COLO829 (cell line): ENCODE data around the gene BOC.
A peak's percentile ranks its signal among the peaks of the same experiment; 100 is the strongest.

Source experiments
- DNase-seq: peaks from one replicate; pipeline ENCODE4 v3.0.0; 2012; ENCODE audit warnings: low spot score

Gene BOC

DNA sequence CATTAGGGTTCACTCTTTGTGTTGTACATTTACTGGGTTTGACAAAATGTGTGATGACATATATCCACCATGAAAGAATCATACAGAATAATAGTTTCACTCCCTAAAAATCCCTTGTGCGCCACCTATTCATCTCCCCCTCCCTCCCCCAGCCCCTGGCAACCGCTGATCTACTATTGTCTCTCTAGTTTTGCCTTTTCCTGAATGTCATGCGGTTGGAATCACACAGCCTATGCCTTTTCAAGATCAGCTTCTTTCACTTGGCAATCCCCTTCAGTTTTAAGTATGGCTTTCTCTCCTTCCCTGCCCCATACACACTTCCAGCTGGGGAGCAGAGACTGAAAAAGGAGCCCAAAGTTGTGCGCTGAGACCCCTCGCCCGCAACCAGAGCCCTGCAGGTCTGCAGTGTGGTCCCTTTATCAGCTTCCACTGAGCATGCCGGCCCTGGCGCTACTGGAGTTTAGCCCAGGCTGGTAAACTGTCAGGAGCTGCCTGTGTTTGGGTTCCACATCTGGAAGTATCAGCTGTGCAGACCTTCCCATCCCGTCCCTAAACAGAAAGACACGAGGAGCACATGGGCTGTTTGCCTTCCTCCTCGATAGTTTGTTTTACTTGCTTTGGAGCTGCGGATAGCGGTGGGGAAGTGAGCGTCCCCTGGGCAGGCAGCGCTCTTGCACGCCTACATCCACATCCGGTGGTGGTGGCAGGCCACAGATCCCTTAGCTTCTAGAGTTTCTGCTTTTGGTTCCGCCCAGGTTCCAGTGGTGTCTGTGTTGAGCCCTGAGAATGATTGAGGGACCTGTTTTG, 12.3 kb downstream of the BOC start:
- no peak for DNase-seq

DNA sequence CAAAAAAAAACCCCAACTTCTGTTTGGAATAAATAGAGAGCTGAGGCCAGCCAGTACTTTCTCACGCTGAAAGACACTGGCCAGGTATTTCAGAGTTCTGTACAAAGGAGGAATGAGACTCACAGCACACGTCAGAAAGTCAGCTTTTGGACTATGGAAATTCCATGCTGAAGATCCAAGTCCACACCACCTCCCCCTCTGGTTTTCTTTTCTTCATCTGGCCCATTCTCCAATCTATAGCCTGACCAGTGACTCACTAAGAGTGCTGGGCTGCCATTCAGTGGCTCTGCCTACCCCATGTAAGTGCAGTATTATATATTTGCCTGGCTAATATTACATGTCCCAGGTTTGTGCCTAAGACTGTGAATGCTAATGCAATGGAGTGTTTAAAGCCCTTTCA, 13.9 kb downstream of the BOC start:
- no peak for DNase-seq

DNA sequence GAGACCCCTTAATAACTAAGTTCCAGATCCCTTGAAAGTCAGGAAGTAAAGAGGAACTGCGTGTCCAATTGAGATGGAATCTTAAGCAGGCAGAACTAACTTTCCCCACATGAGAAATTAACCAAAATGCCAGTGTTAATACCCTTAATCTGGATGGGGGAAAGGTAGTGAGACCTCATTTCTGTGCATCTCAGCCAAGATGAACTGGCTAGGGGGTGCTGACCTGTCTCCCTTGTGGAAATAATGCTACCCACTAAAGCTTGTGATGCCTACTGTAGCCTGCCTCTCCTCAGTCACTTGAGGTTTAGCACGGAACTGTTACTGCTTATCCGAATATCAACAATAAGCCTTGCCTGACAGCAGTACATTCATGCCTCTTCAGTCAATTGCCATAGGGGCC, 15.1 kb downstream of the BOC start:
- no peak for DNase-seq

DNA sequence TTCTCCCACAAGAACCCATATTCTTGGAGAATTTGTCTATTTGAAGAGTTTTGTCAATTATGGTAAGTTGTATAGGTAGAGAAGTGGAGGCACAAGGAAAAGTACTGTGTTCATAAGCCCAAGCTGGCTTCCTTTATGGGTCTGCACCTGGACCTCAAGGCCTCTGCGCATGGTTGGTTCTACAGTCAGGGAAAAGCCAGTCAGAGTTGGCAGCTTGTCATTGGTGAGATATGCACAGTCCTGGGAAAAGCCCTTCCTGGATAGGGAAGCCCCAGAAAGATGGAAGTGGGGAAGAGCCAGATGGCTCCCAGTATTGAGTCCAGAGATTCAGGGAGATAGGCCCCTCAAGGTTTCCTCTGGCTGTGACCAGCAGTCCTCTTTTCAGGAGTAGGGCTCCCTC, 15.8 kb downstream of the BOC start:
- DNase-seq: no peak

DNA sequence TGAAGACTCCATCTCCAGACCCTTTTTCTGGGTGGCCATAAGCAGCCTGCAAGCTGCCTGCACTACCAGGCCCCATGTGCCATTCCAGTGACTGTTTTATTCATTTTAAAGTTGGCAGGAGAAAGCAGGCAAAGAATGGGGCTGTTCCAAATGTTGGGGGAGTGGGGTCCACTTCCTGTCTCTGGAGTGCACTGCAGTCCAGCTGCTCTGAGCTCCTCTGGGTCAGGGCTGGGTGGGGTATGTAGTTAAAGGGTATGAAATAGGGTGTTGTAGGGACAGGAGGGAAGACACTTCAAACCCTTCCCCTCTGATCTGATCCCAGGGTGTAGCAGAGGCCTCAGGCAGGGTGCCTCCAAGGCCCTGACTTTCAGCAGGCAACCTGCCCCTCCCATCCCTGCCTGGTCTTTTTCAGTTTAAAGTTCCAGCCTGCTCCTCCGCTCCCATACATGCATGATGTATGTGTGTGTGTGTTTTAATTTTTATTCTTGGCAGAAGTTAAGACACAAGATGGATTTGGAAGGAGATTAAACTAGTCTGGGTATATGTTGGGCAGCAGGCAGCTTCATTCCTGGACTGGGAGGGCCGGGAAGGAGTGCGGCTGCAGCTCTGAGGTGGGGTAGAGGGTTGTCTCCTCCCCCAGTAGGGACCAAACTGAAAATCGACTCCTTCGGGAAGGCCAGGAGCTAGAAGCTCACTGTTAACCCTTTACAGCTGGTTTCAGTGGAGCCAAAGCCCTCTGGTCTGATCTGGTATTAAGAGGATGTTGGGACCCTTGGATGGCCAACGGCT, 17.3 kb downstream of the BOC start:
- no peak for DNase-seq

DNA sequence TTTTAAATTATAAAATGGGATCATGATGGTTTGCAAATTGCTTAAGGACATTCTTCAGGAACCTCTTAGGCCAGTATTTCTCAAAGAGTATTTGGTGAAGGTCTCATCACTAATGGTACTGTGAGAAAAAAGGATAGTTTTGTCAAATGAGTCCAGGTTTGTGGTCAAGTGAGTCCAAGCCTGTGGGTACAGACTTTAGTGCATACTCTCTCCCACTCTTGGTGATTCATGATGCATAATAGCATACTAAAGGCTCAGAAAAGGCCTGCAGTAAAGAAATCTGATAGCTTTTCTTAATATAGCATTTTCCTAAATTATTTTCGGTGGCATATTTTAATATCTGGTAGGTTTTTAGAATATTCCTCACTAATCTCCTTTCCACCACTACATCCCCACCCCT, 20.0 kb downstream of the BOC start:
- DNase-seq: no peak

DNA sequence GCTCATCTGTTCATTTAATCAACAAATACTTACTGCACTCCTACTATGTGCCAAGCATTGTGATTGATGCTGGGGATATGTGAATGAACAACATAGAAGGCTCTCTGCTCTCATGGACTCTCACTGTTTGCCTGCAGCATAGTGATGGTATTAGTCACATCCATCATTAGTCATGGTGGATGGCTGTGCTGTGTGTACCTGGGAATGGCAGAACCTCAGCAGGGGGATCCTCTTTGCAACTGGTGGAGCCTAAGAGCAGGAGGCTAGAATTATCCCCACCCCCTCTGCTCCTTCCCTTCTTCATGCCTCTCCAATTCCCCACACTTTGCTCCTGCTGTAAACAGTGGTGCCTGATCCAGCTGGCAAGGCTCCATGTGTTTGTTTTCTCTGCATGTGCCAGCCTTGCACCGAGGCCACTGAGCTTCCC, 20.5 kb downstream of the BOC start:
- DNase-seq: peak; percentile 70

DNA sequence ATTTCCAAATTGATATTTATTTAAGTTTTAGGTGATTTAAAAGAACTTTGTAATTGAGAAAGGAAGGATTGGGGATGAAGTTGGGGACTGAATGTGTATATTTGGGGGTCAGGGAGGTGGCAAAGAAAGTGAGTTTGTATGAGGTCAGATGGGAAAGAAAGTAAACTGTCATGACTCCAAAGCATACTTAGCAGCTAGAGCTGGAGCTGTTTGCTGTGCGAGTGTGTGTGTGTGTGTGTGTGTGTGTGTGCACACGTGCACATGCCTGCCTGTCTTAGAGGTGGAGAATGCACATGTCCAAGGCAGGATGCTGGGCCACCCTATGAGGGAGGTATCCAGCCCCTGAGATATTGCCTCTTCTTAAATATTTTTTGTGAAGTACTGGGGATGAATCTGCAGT, 21.0 kb downstream of the BOC start:
- DNase-seq: no peak

DNA sequence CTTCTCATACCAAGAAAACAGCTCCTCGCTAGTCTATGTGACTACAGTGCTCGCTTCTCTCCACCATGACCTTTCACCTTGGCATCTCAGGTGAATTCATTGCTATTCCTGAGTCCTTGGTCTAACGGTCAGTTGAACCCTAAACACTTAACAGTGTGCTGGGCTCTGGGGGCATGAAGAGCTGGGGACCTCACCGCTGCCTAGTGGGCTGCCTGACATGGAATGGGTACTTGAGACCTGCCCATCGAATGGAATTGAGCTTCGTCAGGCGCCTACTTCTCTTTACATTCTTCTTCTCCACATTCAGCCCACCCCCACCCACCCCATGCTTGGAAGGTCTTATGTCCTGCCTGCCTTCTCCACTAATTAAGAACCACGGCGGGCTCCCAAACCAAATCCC, 22.1 kb downstream of the BOC start:
- no peak for DNase-seq

DNA sequence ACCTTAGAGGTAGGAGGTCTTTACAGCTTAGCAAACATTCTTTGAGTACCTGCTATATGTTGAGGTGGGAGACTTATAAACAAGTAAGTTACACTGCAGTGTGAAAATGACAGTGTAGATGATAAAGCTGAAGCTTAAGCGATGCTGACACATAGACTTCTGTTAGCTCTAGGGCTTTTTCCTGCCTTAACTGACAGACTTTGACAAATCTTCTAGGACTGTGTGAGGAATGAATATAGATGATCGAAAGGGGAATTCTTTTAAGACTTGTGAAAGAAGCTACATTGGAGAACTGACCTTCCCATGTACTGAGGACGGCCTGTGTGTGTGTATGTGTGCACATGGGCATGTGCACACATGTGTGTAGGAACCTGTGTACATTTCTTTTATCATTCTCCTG, 22.7 kb downstream of the BOC start:
- no peak for DNase-seq

DNA sequence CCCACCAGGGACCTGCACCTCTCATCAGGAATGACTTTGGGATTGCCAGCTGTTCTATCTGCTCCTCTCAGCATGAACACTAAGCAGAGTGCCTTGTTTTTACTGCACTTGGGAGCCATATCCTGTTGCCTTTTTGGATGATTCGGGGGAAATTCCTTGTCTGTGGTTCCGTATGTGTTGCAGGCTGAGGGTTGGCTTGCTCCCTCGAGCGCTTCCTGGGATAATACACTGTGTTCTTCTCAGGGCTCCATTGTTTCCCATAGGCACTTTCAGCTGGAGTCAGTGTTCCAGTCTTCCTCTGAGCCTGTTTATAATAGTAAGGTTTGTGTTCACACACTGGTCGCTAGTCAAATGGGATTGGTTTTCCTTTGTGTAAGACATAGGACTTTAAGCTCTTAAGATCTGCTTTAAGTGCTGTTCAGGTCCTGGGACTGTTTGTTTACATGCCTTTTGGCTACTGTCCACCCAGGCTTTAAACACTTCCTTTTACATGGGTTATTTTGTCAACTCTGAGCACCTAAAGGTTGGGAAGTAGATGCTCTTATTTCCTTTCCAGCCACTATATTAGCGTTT, 23.4 kb downstream of the BOC start:
- no peak for DNase-seq

DNA sequence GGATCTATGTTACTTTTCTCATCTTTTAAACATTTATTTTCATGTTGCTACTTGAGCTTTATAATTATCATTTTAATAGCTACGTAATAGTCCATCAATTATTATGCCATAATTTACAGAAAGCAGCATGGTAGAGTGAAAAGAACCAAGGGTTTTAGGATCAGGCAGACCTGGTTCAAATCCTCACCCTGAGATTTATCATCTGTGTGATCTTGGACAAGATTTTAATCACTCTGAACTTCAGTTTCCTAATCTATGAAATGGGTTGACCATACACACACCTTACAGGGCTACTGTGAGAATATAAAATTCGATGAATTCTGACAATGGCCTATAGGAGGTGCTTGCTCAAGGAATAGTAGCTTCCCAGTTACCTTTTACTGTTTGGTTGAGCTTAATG, 27.1 kb downstream of the BOC start:
- DNase-seq: no peak

DNA sequence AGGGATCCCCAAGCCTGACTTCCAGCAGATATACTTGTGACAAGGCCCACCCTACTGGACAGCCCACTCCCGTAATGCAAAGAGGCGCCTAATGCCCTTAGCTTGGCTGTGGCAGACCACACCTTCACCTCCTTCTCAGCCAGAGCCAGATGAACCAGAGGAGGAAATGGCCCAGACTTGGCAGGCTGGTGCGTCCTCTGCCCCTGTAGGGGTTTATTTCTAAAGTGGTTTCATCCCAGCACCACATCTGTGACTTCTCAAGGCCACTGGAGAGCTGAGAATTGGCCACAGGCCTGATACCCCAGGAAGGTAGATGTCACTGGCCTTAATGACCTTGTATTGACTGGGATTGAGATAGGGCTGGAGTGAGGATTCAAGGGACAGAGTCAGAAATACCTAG, 29.5 kb downstream of the BOC start:
- no peak for DNase-seq

DNA sequence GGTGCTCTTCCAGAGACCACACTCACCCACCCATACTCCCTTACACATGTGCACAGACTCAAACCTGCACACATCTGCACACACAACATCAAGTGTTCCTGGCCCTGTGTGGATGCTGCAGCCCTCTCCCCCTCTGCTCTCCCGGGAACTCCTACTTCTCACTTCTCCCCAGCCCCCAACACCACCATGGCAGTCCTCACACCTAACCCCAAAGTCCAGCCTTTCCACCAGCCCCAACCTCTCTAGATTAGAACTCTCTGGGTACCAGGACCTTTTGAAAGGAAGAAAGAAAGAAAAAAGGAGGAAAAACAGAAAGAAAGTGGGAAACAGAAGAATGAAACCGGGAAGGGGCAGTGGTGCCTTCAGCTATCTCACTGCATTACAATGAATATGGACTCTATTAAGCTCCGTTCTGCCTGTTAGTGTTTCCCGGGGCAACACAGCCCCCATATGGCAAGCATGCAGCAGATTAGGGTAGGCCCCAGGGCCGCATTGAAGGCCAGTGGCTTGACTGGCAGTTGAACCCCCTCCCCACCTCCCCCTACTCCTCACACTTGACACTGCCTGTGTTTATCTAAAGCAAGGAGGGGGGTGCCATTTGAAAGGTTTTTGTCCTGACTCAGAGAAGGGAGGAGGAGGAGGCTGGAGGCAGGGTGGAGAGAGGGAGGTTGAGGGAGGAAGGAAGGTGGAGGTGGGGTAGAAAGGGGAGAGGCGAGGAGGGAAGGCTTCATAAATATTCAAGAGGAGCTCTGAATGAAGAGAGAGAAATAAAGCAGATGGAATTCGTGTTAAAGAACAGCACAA, 30.1 kb downstream of the BOC start:
- no peak for DNase-seq

DNA sequence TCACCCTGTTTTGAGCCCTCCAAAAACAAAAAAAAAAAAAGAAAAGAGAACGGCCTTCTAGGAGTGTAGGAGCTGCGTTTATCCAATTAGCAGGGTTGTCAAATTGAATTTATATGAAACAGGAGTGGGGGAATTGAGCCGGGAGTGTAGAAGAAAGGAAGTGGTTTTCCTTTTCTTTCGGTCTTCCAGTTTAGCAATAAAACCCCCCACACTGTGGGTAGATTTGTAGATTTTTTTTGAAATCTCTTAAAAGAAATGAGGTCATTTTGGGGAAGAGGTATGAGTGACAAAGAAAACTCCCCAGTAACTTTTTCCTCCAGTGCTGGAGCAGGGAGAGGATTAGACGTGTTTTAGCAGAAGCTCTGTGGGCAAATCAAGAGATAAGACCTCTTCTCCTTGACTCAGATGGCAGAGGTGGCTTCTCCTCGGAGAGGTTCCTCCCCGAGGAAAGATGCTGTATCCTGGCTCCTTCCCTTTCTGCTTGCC, 30.8 kb downstream of the BOC start:
- no peak for DNase-seq

DNA sequence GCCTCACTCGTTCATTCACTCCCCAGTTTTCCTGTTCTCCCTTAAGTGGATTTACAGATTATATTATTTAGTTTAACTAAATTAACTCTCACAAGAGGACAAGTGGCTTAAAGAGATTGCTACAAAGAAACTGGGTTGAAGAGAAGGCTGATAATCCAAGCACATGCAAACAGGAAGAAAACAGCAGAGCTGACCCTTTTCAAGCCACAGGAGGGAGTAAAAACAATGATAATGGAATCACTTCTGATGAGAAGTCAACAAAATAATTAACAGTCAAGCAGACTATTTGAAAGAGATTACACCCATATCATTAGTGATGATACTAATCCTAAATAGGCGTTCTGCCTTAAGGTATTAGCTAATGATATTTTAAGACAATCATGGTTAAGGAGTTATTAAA, 31.7 kb downstream of the BOC start:
- no peak for DNase-seq

DNA sequence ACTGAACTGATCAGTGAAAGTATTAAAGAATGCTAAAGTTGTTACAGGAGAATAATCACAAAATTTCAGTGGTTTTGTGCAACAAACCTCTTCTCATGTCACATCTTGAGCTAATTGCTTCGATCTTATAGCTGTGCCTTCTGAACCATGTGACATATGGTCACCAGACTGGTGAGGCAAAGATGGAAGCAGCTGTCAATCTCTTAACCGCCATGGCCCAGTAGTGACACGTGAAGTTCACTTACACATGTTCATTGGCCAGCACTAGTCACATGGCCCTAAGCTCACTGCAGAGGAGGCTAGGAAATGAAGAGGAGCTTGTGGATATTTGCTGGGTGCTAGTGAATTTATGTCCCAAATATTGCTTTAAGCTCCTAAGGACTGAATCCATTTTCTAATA, 32.5 kb downstream of the BOC start:
- no peak for DNase-seq

DNA sequence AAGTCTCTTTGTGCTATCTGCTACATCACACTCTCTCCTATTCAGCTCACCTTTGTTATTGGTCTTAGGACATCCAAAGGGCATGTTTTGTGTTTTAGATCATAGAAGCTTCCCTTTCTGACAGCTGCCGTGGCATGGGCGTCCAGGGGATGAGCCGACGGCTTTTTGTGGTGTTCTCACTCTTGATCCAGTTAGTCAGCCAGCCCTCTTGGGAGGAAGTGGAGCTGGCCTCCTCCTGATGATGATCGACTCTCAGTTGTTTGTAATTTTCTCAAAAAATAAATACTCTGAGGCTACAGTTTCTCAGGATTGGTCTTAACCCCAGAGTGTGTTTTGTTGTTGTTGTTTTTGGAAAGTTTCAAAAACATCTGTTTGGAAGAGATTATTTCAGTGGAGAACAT, 34.4 kb downstream of the BOC start:
- no peak for DNase-seq

DNA sequence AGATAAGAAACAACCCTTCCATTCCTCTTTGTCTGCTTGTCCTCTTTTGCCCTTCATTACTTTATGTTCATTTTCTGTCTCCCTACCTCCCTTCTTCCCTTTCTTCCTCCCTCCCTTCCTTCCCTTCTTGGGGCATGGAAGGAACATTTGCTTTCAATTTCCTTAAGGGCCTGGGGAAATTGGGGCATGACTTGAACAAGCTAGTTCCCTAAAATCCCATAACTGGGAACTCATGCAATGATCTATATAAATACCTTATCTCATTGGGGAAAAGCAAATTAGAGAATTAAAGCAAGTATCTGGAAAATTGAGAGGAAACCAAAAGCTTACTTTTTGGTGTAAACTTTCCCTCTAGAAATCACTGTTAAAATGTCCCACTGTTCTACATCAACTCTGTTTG, 35.7 kb downstream of the BOC start:
- no peak for DNase-seq

DNA sequence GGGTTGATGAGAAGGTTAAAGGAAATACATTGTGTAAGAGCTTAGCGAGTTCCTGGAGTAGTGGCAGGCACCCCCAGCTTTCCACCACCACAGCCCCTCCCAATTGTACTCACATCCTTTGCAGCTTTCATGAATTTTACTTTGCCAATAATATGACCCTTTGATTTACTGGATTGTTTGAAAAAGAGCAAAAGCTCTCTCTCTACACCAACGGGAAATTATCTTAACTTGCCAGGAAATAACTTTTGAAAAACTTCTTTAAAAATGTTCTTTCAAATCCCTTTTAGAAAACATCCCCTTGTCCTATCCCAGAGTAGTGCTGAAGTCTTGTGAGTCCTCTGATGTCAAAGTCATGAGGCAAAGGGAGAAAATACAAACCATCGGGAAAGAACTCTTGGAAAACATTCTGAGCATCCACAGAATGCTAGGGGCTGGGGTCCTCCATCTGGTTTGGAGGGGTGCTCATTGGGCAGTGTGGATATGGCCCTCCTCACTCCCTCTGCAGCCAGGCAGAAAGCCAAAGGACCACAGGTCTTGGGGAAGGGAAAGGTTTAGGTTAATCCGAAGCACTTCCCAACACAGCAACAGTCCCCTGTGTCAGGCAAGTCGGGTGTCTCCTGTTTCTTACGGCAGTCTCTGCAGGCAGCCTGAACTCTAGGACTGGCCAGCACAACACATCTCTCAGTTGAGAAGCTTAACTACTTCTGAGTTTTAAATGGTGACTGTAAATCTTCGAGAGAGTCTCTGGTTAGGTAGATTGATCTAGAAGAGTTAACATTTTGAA, 36.5 kb downstream of the BOC start:
- DNase-seq: no peak

DNA sequence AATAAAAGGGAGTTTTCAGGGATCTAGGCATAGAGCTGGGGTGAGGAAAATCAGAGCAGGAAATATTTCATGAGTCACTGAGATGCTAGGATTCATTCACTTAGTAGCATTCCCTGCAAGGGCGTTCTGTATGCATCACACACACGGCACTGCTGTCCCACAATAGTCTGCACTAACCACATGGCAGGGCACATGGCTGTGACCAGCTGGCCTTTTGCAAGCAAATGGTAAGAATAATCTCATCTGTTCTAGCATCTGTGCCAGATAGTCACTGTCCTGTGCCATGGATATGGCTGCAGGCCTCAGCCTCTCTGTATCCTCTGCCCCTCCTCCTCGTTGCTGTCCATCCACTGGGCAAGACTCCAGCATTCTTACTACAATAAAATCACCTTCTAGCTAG, 37.8 kb downstream of the BOC start:
- DNase-seq: peak; percentile 33

DNA sequence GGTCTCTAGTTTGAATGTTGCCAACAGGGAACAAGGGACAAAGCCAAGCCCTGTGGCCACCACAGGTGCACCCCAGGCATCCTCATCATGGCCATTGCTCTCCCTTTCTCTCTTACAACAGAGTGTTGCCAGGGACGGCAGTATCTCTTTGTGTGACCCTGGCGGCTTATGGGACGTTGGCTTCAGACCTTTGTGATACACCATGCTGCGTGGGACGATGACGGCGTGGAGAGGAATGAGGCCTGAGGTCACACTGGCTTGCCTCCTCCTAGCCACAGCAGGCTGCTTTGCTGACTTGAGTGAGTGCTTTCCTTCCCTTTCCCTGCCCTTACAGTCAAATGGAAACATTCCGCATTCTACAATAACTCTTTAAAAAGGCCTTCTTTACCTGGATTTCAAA, 38.2 kb downstream of the BOC start:
- DNase-seq: no peak
